Hippocampal formation (tissue), 2 donors: ENCODE results near the gene CCDC90B.

Experiments
- DNase-seq, 2 donors: peaks; one replicate each; lab custom pipeline; 2025; lab: John Stamatoyannopoulos, UW

Gene CCDC90B

DNA sequence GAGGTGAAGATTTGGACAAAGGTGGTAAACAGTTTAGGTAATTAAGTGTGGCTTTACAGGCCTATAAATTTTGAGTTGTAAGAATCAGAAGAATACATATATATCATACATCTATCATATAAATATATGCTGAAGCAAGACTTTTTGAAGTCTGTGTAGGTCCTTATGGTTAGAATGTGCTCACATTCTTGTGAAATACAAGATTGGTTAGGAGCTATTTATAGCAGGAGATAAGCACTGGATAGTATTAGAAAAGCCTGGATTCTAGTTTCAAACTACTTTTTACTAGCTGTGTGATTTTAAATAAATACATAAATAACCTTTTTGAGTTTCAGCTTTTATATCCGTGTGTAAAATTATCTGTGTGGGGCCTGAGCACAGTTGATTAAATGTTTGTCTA lies 50.3 kb downstream of the CCDC90B start:
- DNase-seq = no peak

GRCh38 chr11:83223457-83223856 lies 62.7 kb downstream of the CCDC90B start:
- DNase-seq = no peak

- no peak for DNase-seq
Measured at GRCh38 chr11:83222499-83222898, 63.7 kb downstream of the CCDC90B start.

DNA sequence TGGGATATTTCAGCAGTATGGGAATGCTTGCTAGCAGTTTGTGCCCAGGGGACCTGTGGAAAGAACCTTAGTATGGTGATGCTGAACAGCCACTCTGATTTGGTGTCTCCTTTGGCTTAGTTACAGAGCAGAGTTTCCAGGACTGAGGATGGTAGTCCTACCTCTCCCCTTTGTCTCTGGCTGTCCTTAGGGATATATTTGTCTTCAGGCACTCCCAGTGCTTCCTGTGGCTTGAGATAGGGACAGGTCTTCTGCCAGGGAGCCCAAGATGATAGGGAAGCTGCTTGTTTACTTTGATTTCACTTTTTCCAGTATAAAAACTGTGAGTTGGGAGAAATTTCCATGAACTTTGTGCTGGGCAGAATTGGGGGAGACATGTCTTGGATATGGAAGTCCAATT lies 64.5 kb downstream of the CCDC90B start:
- DNase-seq = no peak

DNA sequence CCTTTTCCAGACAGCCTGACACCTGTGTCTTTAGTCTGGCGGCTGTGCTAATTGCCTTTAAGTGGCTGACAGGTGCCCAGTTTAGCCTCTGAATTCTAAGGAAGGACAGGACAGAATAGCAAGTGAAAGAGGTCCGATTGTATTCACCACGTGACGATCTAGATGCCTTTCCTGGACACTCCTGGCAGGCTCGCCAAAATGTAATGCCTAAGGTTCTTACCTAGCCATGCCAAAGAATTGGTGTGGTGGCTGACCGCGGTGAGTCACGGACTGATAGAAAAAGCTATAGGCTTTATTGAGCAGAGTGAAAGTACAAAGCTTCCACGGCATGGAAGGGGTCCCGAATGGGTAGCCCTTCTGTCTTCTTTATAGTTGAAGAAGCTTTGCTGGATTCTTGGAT lies 65.9 kb downstream of the CCDC90B start:
- no peak for DNase-seq

- no peak for DNase-seq
Measured at GRCh38 chr11:83219095-83219494, 67.1 kb downstream of the CCDC90B start.
